Ovary (tissue), 3 donors: ENCODE data around the gene PATL2.

Experiments
- EP300 ChIP-seq: sonication (generic); formaldehyde crosslinking; IDR thresholded peaks from one replicate; pipeline ENCODE4 v1.6.1; 2017; ENCODE audit warnings: antibody characterized with exemption
- POLR2A ChIP-seq: fragments of 450-650 bp; IDR thresholded peaks from one replicate; pipeline ENCODE4 v1.6.1; 2017; ENCODE audit warnings: antibody characterized with exemption, mild to moderate bottlenecking, moderate library complexity
- TF ChIP-seq, protein P1 (sequence below), 3 donors: fragments of 450-650 bp in 2 of 3; fragments of 200-600 bp in 1 of 3; IDR thresholded peaks; one replicate each; pipeline versions ENCODE4 v1.5.1 to v1.8.0; 2016 to 2022; ENCODE audit warnings: antibody characterized with exemption in 3 of 3, mild to moderate bottlenecking in 1 of 3
- donor health status: DM: no; HTN: no; CAD: no.

DNA sequence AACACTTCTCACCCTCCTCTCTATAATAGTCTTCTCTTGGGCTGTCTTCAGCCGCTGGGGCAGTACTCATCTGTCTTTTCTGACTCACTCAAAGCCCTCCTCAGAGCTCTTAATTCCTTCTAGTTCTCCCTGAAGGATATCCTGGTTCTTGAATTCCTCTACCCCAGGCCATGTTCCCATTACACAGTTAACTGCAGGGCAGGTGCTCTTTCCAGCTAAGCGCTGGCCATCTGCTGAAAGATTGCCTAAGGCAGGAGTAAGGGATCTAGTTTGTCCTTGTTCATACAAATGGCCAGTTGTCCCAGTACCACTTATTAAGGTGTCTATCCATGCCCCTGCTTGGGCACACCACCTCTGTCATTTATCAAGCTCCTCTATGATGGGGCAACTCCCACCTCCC, 37.5 kb downstream of the PATL2 start:
- TF ChIP-seq POLR2A: no peak
- TF ChIP-seq, protein P1, sequence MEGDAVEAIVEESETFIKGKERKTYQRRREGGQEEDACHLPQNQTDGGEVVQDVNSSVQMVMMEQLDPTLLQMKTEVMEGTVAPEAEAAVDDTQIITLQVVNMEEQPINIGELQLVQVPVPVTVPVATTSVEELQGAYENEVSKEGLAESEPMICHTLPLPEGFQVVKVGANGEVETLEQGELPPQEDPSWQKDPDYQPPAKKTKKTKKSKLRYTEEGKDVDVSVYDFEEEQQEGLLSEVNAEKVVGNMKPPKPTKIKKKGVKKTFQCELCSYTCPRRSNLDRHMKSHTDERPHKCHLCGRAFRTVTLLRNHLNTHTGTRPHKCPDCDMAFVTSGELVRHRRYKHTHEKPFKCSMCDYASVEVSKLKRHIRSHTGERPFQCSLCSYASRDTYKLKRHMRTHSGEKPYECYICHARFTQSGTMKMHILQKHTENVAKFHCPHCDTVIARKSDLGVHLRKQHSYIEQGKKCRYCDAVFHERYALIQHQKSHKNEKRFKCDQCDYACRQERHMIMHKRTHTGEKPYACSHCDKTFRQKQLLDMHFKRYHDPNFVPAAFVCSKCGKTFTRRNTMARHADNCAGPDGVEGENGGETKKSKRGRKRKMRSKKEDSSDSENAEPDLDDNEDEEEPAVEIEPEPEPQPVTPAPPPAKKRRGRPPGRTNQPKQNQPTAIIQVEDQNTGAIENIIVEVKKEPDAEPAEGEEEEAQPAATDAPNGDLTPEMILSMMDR (IDR thresholded peaks at IDR 0.05): no peak
- TF ChIP-seq EP300: no peak
